Thoracic aorta (tissue), 2 donors: Measurements from ENCODE around the gene MAP7D3. TPM values are rescaled to one million over a fixed set of nuclear protein-coding genes. Genes with fewer than 3 reads are reported as not detected.

ENCODE experiments used
- ATAC-seq: fragments of 150-250 bp; one replicate; pipeline ENCODE4 v1.8.0; 2017; ENCODE audit warnings: low read depth; ENCODE audit not compliant: insufficient number of reproducible peaks, low FRiP score
- DNase-seq: peaks from one replicate; pipeline ENCODE4 v3.0.0-alpha.2; 2020; ENCODE audit warnings: low spot score
- H3K27ac ChIP-seq, 2 donors: fragments of 200-600 bp; sonication (generic); 1 replicate in 1 of 2; 2 replicates in 1 of 2; pipeline ENCODE4 v1.5.1; 2016; ENCODE audit warnings: mild to moderate bottlenecking in 2 of 2, moderate library complexity in 2 of 2
- H3K27me3 ChIP-seq: fragments of 200-600 bp; sonication (generic); replicated peaks from 2 replicates; pipeline ENCODE4 v1.6.0; 2016; ENCODE audit warnings: mild to moderate bottlenecking; ENCODE audit not compliant: insufficient read depth
- H3K36me3 ChIP-seq: fragments of 200-600 bp; sonication (generic); one replicate; pipeline ENCODE4 v1.5.1; 2016
- H3K4me1 ChIP-seq, 2 donors: fragments of 200-600 bp; sonication (generic); 1 replicate in 1 of 2; 2 replicates in 1 of 2; pipeline versions ENCODE4 v1.5.1 to v1.6.0; 2016; ENCODE audit warnings: low read depth in 2 of 2, mild to moderate bottlenecking in 1 of 2; ENCODE audit not compliant: control insufficient read depth in 1 of 2
- H3K4me3 ChIP-seq: fragments of 200-600 bp; sonication (generic); 2 replicates; pipeline ENCODE4 v1.5.1; 2016; ENCODE audit warnings: mild to moderate bottlenecking
- H3K9me3 ChIP-seq: fragments of 200-600 bp; sonication (generic); 2 replicates; pipeline ENCODE4 v1.5.1; 2016
- CTCF ChIP-seq: fragments of 200-600 bp; sonication (generic); IDR thresholded peaks from one replicate; pipeline ENCODE4 v1.5.1; 2019; ENCODE audit warnings: antibody characterized with exemption
- total RNA-seq, 2 donors: library from RNA; depleted of rRNA; stranded (reverse); fragments of >200 nt; gene quantifications; one replicate each; pipeline versions ENCODE4 v1.1.0 to v1.2.3, GENCODE V29; 2016

The MAP7D3 gene
- total RNA-seq, 2 donors from 2014 or later: 41.6 to 44.5 TPM

GRCh38 chrX:136198010-136198409 is 53.2 kb downstream of the MAP7D3 start:
- no peak for DNase-seq
- Histone ChIP-seq H3K36me3 (no peaks in the 10 kb centered on the region), H3K27me3 (no peaks in the 10 kb centered on the region), H3K4me1 (peaks cover 29 to 71% of the 10 kb centered on the region in 2 donors), H3K4me3 (peak overlapping the region; percentile 67), H3K27ac (peak overlapping the region; percentile 79 to 82), H3K9me3 (no peaks in the 10 kb centered on the region)
- TF ChIP-seq CTCF: no peak
- no peak for ATAC-seq

GRCh38 chrX:136196691-136197155 is 54.5 kb downstream of the MAP7D3 start:
- no peak for TF ChIP-seq CTCF
- DNase-seq (no peak), ATAC-seq (no peak)
- Histone ChIP-seq H3K9me3 (no peaks in the 10 kb centered on the region), H3K27ac (peak overlapping the region; percentile 79 to 82), H3K4me3 (peak overlapping the region; percentile 67), H3K27me3 (no peaks in the 10 kb centered on the region), H3K4me1 (peaks cover 27 to 73% of the 10 kb centered on the region in 2 donors), H3K36me3 (no peaks in the 10 kb centered on the region)

GRCh38 chrX:136195247-136195646 is 56.0 kb downstream of the MAP7D3 start:
- DNase-seq: no peak

GRCh38 chrX:136194536-136194935 is 56.7 kb downstream of the MAP7D3 start:
- DNase-seq (no peak), ATAC-seq (no peak)
- no peaks in the 10 kb centered on the region for H3K36me3 ChIP-seq
- H3K27me3 ChIP-seq: no peaks in the 10 kb centered on the region
- H3K9me3 ChIP-seq: no peaks in the 10 kb centered on the region
- no peak overlapping the region for H3K4me3 ChIP-seq
- TF ChIP-seq CTCF: no peak
- peaks cover 40 to 81% of the 10 kb centered on the region in 2 donors for H3K4me1 ChIP-seq
- H3K27ac ChIP-seq: peak overlapping the region; percentile 79 to 82

More at GRCh38 chrX:136195247-136195646, 56.0 kb downstream of the MAP7D3 start:
- Histone ChIP-seq H3K4me1 (peaks cover 39 to 74% of the 10 kb centered on the region in 2 donors), H3K4me3 (no peak overlapping the region), H3K27me3 (no peaks in the 10 kb centered on the region), H3K27ac (peak overlapping the region; percentile 79 to 82), H3K36me3 (no peaks in the 10 kb centered on the region), H3K9me3 (no peaks in the 10 kb centered on the region)
- ATAC-seq: no peak
- no peak for TF ChIP-seq CTCF

GRCh38 chrX:136193771-136194170 is 57.4 kb downstream of the MAP7D3 start:
- Histone ChIP-seq H3K4me3 (no peak overlapping the region), H3K9me3 (no peaks in the 10 kb centered on the region), H3K27me3 (no peaks in the 10 kb centered on the region), H3K36me3 (no peaks in the 10 kb centered on the region), H3K27ac (peak overlapping the region; percentile 66 to 82), H3K4me1 (peaks cover 43 to 87% of the 10 kb centered on the region in 2 donors)
- no peak for TF ChIP-seq CTCF
- ATAC-seq (no peak), DNase-seq (no peak)
